Liver (tissue), 9 donors: Measurements from ENCODE around the gene KIRREL1. TPM values are rescaled to one million over a fixed set of nuclear protein-coding genes. Genes with fewer than 3 reads are reported as not detected.

Experiments
- DNase-seq: peaks from one replicate; pipeline ENCODE4 v3.0.0-alpha.2; 2017; ENCODE audit warnings: low spot score
- H3K27ac ChIP-seq, 2 donors: one replicate each; pipeline ENCODE4 v1.7.0; 2013; ENCODE audit warnings: inconsistent platforms in 2 of 2, low read length in 2 of 2, control low read depth in 1 of 2, low read depth in 1 of 2, mild to moderate bottlenecking in 1 of 2
- H3K27me3 ChIP-seq, 4 donors: one replicate each; pipeline versions ENCODE4 v1.6.1 to v1.7.0; 2013; ENCODE audit warnings: low read length in 3 of 4, inconsistent platforms in 1 of 4, mild to moderate bottlenecking in 1 of 4, moderate library complexity in 1 of 4; ENCODE audit not compliant: control insufficient read depth in 4 of 4, insufficient read depth in 4 of 4
- H3K36me3 ChIP-seq, 4 donors: one replicate each; pipeline versions ENCODE4 v1.6.1 to v1.7.0; 2013; ENCODE audit warnings: low read length in 3 of 4, mild to moderate bottlenecking in 3 of 4, low read depth in 1 of 4, moderate library complexity in 1 of 4; ENCODE audit not compliant: control insufficient read depth in 4 of 4, insufficient read depth in 3 of 4
- H3K4me1 ChIP-seq, 4 donors: one replicate each; pipeline versions ENCODE4 v1.6.1 to v1.7.0; 2013; ENCODE audit warnings: low read length in 3 of 4, mild to moderate bottlenecking in 3 of 4, moderate library complexity in 1 of 4; ENCODE audit not compliant: control insufficient read depth in 4 of 4, insufficient read depth in 4 of 4
- H3K4me3 ChIP-seq, 3 donors: one replicate each; pipeline versions ENCODE4 v1.6.1 to v1.7.0; 2013; ENCODE audit warnings: low read length in 3 of 3, control low read depth in 1 of 3, low read depth in 1 of 3, mild to moderate bottlenecking in 1 of 3
- H3K9ac ChIP-seq, 2 donors: one replicate each; pipeline ENCODE4 v1.7.0; 2013; ENCODE audit warnings: low read length in 2 of 2, mild to moderate bottlenecking in 2 of 2, moderate library complexity in 2 of 2, control low read depth in 1 of 2, low read depth in 1 of 2
- H3K9me3 ChIP-seq, 4 donors: one replicate each; pipeline versions ENCODE4 v1.6.1 to v1.7.0; 2013; ENCODE audit warnings: low read length in 3 of 4; ENCODE audit not compliant: control insufficient read depth in 4 of 4
- EGR1 ChIP-seq, 2 donors: IDR thresholded peaks; 2 replicates each; pipeline ENCODE4 v1.6.1; 2016 to 2018; ENCODE audit warnings: antibody characterized with exemption in 2 of 2, low read depth in 2 of 2
- FOXA1 ChIP-seq: IDR thresholded peaks from 2 replicates; pipeline ENCODE4 v1.6.1; 2016; ENCODE audit warnings: antibody characterized with exemption
- FOXA2 ChIP-seq: IDR thresholded peaks from 2 replicates; pipeline ENCODE4 v1.6.1; 2016; ENCODE audit warnings: antibody characterized with exemption
- GABPA ChIP-seq, 2 donors: IDR thresholded peaks in 1 of 2; conservative IDR thresholded peaks in 1 of 2; 2 replicates each; pipeline ENCODE4 v1.6.1; 2016; ENCODE audit warnings: antibody characterized with exemption in 2 of 2, mild to moderate bottlenecking in 1 of 2, moderate library complexity in 1 of 2
- HNF4A ChIP-seq, 2 donors: conservative IDR thresholded peaks; 2 replicates each; pipeline ENCODE4 v1.6.1; 2016; ENCODE audit warnings: antibody characterized with exemption in 2 of 2, mild to moderate bottlenecking in 2 of 2
- HNF4G ChIP-seq: IDR thresholded peaks from 2 replicates; pipeline ENCODE4 v1.6.1; 2016; ENCODE audit warnings: antibody characterized with exemption
- JUND ChIP-seq, 2 donors: IDR thresholded peaks; 2 replicates each; pipeline ENCODE4 v1.6.1; 2016; ENCODE audit warnings: antibody characterized with exemption in 2 of 2
- NR2F2 ChIP-seq: IDR thresholded peaks from 2 replicates; pipeline ENCODE4 v1.6.1; 2016; ENCODE audit warnings: antibody characterized with exemption
- RAD21 ChIP-seq, 2 donors: IDR thresholded peaks; 2 replicates each; pipeline ENCODE4 v1.6.1; 2016; ENCODE audit warnings: antibody characterized with exemption in 2 of 2, mild to moderate bottlenecking in 2 of 2
- RXRA ChIP-seq, 2 donors: IDR thresholded peaks; 2 replicates each; pipeline ENCODE4 v1.6.1; 2017 to 2018; ENCODE audit warnings: antibody characterized with exemption in 2 of 2, mild to moderate bottlenecking in 1 of 2
- SP1 ChIP-seq: IDR thresholded peaks from 2 replicates; pipeline ENCODE4 v1.6.1; 2018; ENCODE audit warnings: antibody characterized with exemption, mild to moderate bottlenecking
- TAF1 ChIP-seq: conservative IDR thresholded peaks from 2 replicates; pipeline ENCODE4 v1.6.1; 2016; ENCODE audit warnings: antibody characterized with exemption, mild to moderate bottlenecking
- YY1 ChIP-seq: IDR thresholded peaks from 2 replicates; pipeline ENCODE4 v1.6.1; 2016; ENCODE audit warnings: antibody characterized with exemption, mild to moderate bottlenecking
- WGBS: extraction: QIAGEN DNeasy Blood & Tissue Kit; methylation state at CpG from one replicate; pipeline ENCODE4 v1.1.7; 2013; 5-methylcytosine and 5-hydroxymethylcytosine counted together
- polyA plus RNA-seq, 2 donors: library from polyadenylated mRNA; stranded (reverse) in 1 of 2; unstranded in 1 of 2; fragments of 200-250 nt in 1 of 2; fragments of >200 nt in 1 of 2; fragmentation: Nextera tagmentation in 1 of 2; extraction: Ambion mirVana in 1 of 2; gene quantifications; one replicate each; pipeline versions ENCODE4 v1.2.1 to v1.2.3, GENCODE V29; 2013 to 2015
- total RNA-seq, 2 donors: library from RNA; depleted of rRNA; stranded (reverse); fragments of >200 nt; gene quantifications; one replicate each; pipeline ENCODE4 v1.2.3, GENCODE V29; 2014
- TF ChIP-seq, protein P1 (sequence below): fragments of 150-350 bp; IDR thresholded peaks from 2 replicates; pipeline ENCODE4 v1.5.1; 2017; ENCODE audit warnings: improper control_type of control experiment, low read depth, low read length; ENCODE audit not compliant: missing input control
- TF ChIP-seq, protein P2 (sequence below): IDR thresholded peaks from 2 replicates; pipeline ENCODE4 v1.6.1; 2016; ENCODE audit warnings: antibody characterized with exemption, mild to moderate bottlenecking
- TF ChIP-seq, protein P3 (sequence below): IDR thresholded peaks from 2 replicates; pipeline ENCODE4 v1.6.1; 2016; ENCODE audit warnings: antibody characterized with exemption
- TF ChIP-seq, protein P4 (sequence below): IDR thresholded peaks from 2 replicates; pipeline ENCODE4 v1.6.1; 2016; ENCODE audit warnings: antibody characterized with exemption
- TF ChIP-seq, protein P5 (sequence below): IDR thresholded peaks from 2 replicates; pipeline ENCODE4 v1.6.1; 2016; ENCODE audit warnings: antibody characterized with exemption
- donor health status: healthy.
- donor health status: healthy.
- donor health status: healthy.
- donor health status: healthy.
- donor health status: healthy.

The KIRREL1 gene
- total and polyA plus RNA-seq, 4 donors, result 0.82 to 6.0 (median 3.1) TPM

DNA sequence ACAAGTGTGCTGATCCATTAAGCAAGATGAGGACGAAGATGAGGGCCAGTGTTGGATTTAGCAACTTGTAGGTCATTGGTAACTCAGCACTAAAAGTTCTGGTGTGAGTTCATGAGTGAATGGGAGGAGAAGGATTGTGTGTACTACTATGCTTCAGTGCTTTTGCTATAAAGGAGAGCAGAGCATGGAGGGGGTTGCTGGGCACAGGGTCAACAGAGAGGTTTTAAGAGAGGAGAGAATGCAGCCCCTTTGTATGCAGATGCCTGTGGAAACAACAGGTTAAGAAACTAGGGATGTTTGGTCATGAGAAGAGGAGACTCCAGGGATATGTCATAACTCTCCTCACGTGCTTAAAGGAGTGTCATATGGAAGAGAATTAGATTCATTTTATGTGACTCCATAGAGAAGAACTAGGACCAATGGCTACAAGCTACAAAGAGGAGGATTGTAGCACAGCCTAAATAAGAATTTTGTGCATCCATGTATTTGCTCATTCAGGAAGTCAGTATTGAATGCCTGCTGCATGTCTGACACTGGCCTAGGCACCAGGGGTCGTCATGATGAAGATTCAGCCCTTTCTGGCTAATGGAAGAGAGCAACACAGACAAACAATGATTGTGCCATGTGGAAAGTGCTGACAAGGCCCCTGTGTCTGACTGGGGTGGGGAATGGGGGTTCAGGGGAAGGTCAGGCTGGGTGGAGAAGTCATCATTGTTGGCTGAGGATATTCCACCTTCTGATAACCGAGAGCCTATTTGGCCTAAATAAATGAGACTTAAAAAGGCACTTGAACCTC, 53.5 kb downstream of the KIRREL1 start:
- no peak for DNase-seq
- 61% methylated on average over 4 of the region's 4 CpGs for WGBS

DNA sequence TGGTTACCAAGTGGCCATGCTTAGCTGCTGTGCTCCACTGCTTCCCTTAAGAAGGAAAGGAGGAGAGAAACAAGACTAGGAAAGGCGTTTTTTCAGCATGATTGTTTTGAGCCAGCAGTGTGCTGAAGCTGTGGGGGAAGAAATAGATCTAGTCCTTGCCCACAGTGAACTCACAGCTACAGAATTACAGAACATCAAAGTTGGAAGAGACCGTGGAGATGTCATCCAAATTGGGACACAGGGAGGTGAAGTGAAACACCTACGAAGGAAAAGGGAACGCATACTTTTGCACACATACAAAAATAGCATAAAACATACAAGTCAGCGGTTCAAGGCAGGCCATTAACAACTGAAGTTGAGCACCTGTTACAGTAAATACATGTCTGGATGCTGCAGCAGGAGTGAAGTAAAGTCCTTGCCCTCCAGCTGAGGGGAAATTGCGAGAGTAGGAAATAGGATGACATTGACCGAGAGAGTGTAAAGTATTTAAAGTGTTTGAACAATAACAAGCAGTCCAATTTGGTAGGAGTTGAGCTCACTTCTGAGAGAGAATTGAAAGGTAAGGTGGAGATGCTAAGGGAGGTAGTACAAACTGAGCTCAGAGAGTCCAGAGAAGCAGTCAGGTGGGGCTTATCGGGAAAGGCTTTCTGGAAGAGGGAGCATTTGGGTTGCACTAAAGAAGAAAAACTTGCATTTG, 55.1 kb downstream of the KIRREL1 start:
- H3K27me3 ChIP-seq, result peaks cover 0 to 3% (median 0%) of the 10 kb centered on the region in 4 donors
- H3K9ac ChIP-seq, result no peak overlapping the region
- DNase-seq, result no peak
- no peak overlapping the region for H3K27ac ChIP-seq
- no peaks in the 10 kb centered on the region for H3K4me1 ChIP-seq
- H3K9me3 ChIP-seq, result no peaks in the 10 kb centered on the region
- no peak overlapping the region for H3K4me3 ChIP-seq
- TF ChIP-seq NR2F2, result no peak
- TF ChIP-seq, protein P1, sequence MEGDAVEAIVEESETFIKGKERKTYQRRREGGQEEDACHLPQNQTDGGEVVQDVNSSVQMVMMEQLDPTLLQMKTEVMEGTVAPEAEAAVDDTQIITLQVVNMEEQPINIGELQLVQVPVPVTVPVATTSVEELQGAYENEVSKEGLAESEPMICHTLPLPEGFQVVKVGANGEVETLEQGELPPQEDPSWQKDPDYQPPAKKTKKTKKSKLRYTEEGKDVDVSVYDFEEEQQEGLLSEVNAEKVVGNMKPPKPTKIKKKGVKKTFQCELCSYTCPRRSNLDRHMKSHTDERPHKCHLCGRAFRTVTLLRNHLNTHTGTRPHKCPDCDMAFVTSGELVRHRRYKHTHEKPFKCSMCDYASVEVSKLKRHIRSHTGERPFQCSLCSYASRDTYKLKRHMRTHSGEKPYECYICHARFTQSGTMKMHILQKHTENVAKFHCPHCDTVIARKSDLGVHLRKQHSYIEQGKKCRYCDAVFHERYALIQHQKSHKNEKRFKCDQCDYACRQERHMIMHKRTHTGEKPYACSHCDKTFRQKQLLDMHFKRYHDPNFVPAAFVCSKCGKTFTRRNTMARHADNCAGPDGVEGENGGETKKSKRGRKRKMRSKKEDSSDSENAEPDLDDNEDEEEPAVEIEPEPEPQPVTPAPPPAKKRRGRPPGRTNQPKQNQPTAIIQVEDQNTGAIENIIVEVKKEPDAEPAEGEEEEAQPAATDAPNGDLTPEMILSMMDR, result no peak
- TF ChIP-seq EGR1 (IDR thresholded peaks at IDR 0.05; ENCODE audit: low read depth in 2 of 2), result no peak
- TF ChIP-seq, protein P2, sequence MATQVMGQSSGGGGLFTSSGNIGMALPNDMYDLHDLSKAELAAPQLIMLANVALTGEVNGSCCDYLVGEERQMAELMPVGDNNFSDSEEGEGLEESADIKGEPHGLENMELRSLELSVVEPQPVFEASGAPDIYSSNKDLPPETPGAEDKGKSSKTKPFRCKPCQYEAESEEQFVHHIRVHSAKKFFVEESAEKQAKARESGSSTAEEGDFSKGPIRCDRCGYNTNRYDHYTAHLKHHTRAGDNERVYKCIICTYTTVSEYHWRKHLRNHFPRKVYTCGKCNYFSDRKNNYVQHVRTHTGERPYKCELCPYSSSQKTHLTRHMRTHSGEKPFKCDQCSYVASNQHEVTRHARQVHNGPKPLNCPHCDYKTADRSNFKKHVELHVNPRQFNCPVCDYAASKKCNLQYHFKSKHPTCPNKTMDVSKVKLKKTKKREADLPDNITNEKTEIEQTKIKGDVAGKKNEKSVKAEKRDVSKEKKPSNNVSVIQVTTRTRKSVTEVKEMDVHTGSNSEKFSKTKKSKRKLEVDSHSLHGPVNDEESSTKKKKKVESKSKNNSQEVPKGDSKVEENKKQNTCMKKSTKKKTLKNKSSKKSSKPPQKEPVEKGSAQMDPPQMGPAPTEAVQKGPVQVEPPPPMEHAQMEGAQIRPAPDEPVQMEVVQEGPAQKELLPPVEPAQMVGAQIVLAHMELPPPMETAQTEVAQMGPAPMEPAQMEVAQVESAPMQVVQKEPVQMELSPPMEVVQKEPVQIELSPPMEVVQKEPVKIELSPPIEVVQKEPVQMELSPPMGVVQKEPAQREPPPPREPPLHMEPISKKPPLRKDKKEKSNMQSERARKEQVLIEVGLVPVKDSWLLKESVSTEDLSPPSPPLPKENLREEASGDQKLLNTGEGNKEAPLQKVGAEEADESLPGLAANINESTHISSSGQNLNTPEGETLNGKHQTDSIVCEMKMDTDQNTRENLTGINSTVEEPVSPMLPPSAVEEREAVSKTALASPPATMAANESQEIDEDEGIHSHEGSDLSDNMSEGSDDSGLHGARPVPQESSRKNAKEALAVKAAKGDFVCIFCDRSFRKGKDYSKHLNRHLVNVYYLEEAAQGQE, result no peak
- TF ChIP-seq, protein P3, sequence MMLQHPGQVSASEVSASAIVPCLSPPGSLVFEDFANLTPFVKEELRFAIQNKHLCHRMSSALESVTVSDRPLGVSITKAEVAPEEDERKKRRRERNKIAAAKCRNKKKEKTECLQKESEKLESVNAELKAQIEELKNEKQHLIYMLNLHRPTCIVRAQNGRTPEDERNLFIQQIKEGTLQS, result no peak
- TF ChIP-seq, protein P4, sequence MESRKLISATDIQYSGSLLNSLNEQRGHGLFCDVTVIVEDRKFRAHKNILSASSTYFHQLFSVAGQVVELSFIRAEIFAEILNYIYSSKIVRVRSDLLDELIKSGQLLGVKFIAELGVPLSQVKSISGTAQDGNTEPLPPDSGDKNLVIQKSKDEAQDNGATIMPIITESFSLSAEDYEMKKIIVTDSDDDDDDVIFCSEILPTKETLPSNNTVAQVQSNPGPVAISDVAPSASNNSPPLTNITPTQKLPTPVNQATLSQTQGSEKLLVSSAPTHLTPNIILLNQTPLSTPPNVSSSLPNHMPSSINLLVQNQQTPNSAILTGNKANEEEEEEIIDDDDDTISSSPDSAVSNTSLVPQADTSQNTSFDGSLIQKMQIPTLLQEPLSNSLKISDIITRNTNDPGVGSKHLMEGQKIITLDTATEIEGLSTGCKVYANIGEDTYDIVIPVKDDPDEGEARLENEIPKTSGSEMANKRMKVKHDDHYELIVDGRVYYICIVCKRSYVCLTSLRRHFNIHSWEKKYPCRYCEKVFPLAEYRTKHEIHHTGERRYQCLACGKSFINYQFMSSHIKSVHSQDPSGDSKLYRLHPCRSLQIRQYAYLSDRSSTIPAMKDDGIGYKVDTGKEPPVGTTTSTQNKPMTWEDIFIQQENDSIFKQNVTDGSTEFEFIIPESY, result no peak
- no peak for TF ChIP-seq FOXA2
- TF ChIP-seq JUND (IDR thresholded peaks at IDR 0.05), result no peak
- no peak for TF ChIP-seq RAD21 (IDR thresholded peaks at IDR 0.05)
- TF ChIP-seq HNF4A (conservative IDR thresholded peaks at IDR 0.05), result no peak
- TF ChIP-seq TAF1, result no peak
- TF ChIP-seq, protein P5, sequence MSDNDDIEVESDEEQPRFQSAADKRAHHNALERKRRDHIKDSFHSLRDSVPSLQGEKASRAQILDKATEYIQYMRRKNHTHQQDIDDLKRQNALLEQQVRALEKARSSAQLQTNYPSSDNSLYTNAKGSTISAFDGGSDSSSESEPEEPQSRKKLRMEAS, result no peak
- TF ChIP-seq FOXA1, result no peak
- no peak for TF ChIP-seq SP1
- TF ChIP-seq RXRA (IDR thresholded peaks at IDR 0.05), result no peak
- no peak for TF ChIP-seq HNF4G
- no peak for TF ChIP-seq GABPA (IDR thresholded peaks at IDR 0.05 in 1 of 2, conservative IDR thresholded peaks at IDR 0.05 in 1 of 2)
- no peak for TF ChIP-seq YY1
- 73% methylated on average over 8 of the region's 8 CpGs for WGBS
- no peaks in the 10 kb centered on the region for H3K36me3 ChIP-seq

More for the DNA sequence above, 53.5 kb downstream of the KIRREL1 start:
- H3K27me3 ChIP-seq, result peaks cover 0 to 3% (median 0%) of the 10 kb centered on the region in 4 donors
- H3K9ac ChIP-seq, result no peak overlapping the region
- H3K4me3 ChIP-seq, result no peak overlapping the region
- no peaks in the 10 kb centered on the region for H3K9me3 ChIP-seq
- no peak for TF ChIP-seq RXRA (IDR thresholded peaks at IDR 0.05)
- no peak for TF ChIP-seq TAF1
- TF ChIP-seq, protein P5, result no peak
- no peak for TF ChIP-seq SP1
- no peak for TF ChIP-seq HNF4G
- TF ChIP-seq NR2F2, result no peak
- no peak overlapping the region for H3K27ac ChIP-seq
- H3K4me1 ChIP-seq, result no peaks in the 10 kb centered on the region
- H3K36me3 ChIP-seq, result no peaks in the 10 kb centered on the region
